ENCODE data around the gene RAB29.

GRCh38 chr1:205775015-205775716 lies at the start of gene RAB29:
- peak; percentile 42 to 55 (median 43) for TF ChIP-seq POLR2AphosphoS5 (IDR thresholded peaks at IDR 0.05)
- TF ChIP-seq EP300 (IDR thresholded peaks at IDR 0.05; ENCODE audit: low read depth) = no peak
